ENCODE measurements around the gene SLC38A8.

SLC38A8 gene

GRCh38 chr16:84042308-84042878 lies at the start of gene SLC38A8:
SLC38A8 (minus strand) TSS chr16:84042795; CDS start chr16:84042157, 638 bp downstream.
- Histone ChIP-seq H3K27ac (ENCODE audit: low read length) (no peak within 1 kb of the TSS), H3K27me3 (ENCODE audit: insufficient read depth, low read length) (peaks cover 9% of the 10 kb centered on the region; the same call in 1 of the 2 replicates), H3K9ac (ENCODE audit: low read depth, low read length) (no peak within 1 kb of the TSS), H3K9me3 (ENCODE audit: insufficient read depth, low read depth, low read length) (no peaks in the 10 kb centered on the region), H3K36me3 (ENCODE audit: insufficient read depth, low read depth, low read length) (no peaks in the 10 kb centered on the region), H3K4me1 (ENCODE audit: insufficient read depth, low read length) (peaks cover 8% of the 10 kb centered on the region; the same call in 1 of the 2 replicates), H3K4me3 (ENCODE audit: low read length) (no peak within 1 kb of the TSS)

- Histone ChIP-seq H3K36me3 (ENCODE audit: insufficient read depth, low read depth, low read length) (peaks cover 92% of the 10 kb centered on the region), H3K27ac (ENCODE audit: low read length) (no peak overlapping the region)
Observed at GRCh38 chr16:84091460-84091859, 48.9 kb upstream of the SLC38A8 start.

GRCh38 chr16:84090211-84090610 lies 47.6 kb upstream of the SLC38A8 start:
- peaks cover 88% of the 10 kb centered on the region for H3K36me3 ChIP-seq (ENCODE audit: insufficient read depth, low read depth, low read length)
- no peaks in the 10 kb centered on the region for H3K27me3 ChIP-seq (ENCODE audit: insufficient read depth, low read length)
- H3K4me1 ChIP-seq (ENCODE audit: insufficient read depth, low read length), result no peaks in the 10 kb centered on the region
- no peak overlapping the region for H3K27ac ChIP-seq (ENCODE audit: low read length)
- no peak overlapping the region for H3K4me3 ChIP-seq (ENCODE audit: low read length)
- H3K9me3 ChIP-seq (ENCODE audit: insufficient read depth, low read depth, low read length), result no peaks in the 10 kb centered on the region
- no peak overlapping the region for H3K9ac ChIP-seq (ENCODE audit: low read depth, low read length)

More at GRCh38 chr16:84091460-84091859, 48.9 kb upstream of the SLC38A8 start:
- Histone ChIP-seq H3K4me1 (ENCODE audit: insufficient read depth, low read length) (no peaks in the 10 kb centered on the region), H3K4me3 (ENCODE audit: low read length) (no peak overlapping the region), H3K27me3 (ENCODE audit: insufficient read depth, low read length) (no peaks in the 10 kb centered on the region), H3K9me3 (ENCODE audit: insufficient read depth, low read depth, low read length) (no peaks in the 10 kb centered on the region), H3K9ac (ENCODE audit: low read depth, low read length) (no peak overlapping the region)

DNA sequence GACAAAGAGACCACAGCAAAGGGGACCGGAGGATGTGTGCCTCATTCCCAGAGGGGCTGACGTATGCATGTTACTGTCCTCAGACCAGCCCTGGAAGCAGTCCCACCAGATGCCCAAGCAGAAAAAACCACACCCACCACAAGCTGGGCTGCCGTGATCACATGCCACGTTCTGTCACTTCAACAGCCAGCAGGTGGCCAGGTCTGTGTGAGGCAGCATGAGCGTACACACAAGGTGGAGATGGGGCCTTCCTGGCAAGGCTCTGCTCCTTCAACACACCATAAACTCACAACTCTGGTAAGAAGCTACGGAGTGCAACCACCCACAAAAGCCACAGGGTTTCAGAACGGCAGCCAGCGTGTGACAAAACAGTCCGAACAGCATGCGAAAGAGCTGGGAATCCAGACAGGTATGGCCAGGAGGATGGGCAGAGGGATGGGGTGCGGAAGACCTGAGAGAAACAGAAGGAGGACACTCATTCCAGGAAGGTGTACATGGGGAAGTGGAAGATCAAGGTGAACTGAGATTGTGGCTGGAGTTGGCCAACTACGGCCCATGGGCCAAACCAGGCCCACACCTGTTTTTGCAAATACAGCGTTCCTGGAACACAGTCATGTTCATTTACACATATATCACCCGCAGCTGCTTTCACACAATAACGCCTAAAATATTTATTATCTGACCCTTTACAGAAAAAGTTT lies 46.2 kb upstream of the SLC38A8 start:
- Histone ChIP-seq H3K4me1 (ENCODE audit: insufficient read depth, low read length) (no peaks in the 10 kb centered on the region), H3K27me3 (ENCODE audit: insufficient read depth, low read length) (no peaks in the 10 kb centered on the region), H3K27ac (ENCODE audit: low read length) (no peak overlapping the region), H3K9me3 (ENCODE audit: insufficient read depth, low read depth, low read length) (no peaks in the 10 kb centered on the region), H3K4me3 (ENCODE audit: low read length) (no peak overlapping the region), H3K36me3 (ENCODE audit: insufficient read depth, low read depth, low read length) (peaks cover 85% of the 10 kb centered on the region), H3K9ac (ENCODE audit: low read depth, low read length) (no peak overlapping the region)

DNA sequence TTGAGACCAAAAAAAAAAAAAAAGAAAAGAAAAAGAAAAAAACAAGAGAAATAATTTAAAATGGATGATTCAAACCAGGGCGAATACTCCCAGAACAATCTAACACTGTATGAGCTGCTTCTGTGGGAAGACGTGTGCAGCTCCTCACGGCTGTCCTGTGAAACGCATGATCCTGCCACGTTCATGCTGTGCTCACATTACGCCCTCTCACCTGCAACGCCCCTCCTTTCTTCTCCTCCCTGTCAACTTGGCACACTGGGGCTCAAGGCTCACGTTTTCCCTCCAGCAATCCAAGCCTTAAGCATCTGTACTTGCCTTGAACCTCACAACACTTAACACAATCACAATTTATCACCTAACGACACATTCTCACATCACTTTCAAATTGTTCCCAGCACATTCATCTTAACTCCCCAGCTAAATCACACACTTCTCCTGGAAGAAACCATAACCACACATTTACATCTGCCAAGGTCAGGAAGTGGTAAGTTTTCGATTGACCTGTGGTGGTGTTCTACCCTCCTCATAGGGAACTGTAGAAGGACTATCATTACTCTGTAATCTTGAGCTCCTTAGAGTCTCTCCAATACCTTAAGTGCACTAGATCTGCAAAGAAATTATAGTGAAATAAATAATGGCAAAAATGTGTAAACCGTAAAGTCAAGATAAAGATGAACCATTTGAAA lies 45.0 kb upstream of the SLC38A8 start:
- no peak overlapping the region for H3K4me3 ChIP-seq (ENCODE audit: low read length)
- no peaks in the 10 kb centered on the region for H3K9me3 ChIP-seq (ENCODE audit: insufficient read depth, low read depth, low read length)
- H3K27me3 ChIP-seq (ENCODE audit: insufficient read depth, low read length), result no peaks in the 10 kb centered on the region
- peaks cover 83% of the 10 kb centered on the region for H3K36me3 ChIP-seq (ENCODE audit: insufficient read depth, low read depth, low read length)
- no peaks in the 10 kb centered on the region for H3K4me1 ChIP-seq (ENCODE audit: insufficient read depth, low read length)
- no peak overlapping the region for H3K9ac ChIP-seq (ENCODE audit: low read depth, low read length)
- H3K27ac ChIP-seq (ENCODE audit: low read length), result no peak overlapping the region

DNA sequence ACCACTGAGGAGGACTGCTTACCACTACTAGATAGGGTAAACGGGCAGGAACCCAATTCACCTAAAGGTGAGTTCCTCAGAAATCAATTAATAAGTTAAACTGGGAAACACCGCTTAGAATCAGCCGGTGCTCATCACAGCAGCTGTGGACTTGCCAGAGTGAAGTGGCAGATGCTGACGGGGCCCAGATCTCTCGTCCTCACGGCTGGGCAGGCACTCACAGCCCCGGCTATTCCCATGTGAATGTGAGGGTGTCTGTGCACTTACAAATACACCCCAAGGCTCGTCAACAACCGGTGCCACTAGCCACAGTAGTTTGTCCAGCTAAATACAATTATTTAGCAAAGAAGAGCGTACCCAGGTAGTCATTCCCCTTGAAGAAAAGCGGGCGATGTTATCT lies 44.4 kb upstream of the SLC38A8 start:
- Histone ChIP-seq H3K9ac (ENCODE audit: low read depth, low read length) (no peak overlapping the region), H3K27ac (ENCODE audit: low read length) (no peak overlapping the region), H3K4me1 (ENCODE audit: insufficient read depth, low read length) (no peaks in the 10 kb centered on the region), H3K27me3 (ENCODE audit: insufficient read depth, low read length) (no peaks in the 10 kb centered on the region), H3K4me3 (ENCODE audit: low read length) (no peak overlapping the region), H3K36me3 (ENCODE audit: insufficient read depth, low read depth, low read length) (peaks cover 83% of the 10 kb centered on the region), H3K9me3 (ENCODE audit: insufficient read depth, low read depth, low read length) (no peaks in the 10 kb centered on the region)

- no peaks in the 10 kb centered on the region for H3K27me3 ChIP-seq (ENCODE audit: insufficient read depth, low read length)
- peaks cover 83% of the 10 kb centered on the region for H3K36me3 ChIP-seq (ENCODE audit: insufficient read depth, low read depth, low read length)
- H3K4me3 ChIP-seq (ENCODE audit: low read length), result no peak overlapping the region
- no peak overlapping the region for H3K9ac ChIP-seq (ENCODE audit: low read depth, low read length)
- H3K27ac ChIP-seq (ENCODE audit: low read length), result no peak overlapping the region
- no peaks in the 10 kb centered on the region for H3K4me1 ChIP-seq (ENCODE audit: insufficient read depth, low read length)
- no peaks in the 10 kb centered on the region for H3K9me3 ChIP-seq (ENCODE audit: insufficient read depth, low read depth, low read length)
Observed at GRCh38 chr16:84086341-84086740, 43.7 kb upstream of the SLC38A8 start.

GRCh38 chr16:84085773-84086172 lies 43.2 kb upstream of the SLC38A8 start:
- Histone ChIP-seq H3K27me3 (ENCODE audit: insufficient read depth, low read length) (no peaks in the 10 kb centered on the region), H3K36me3 (ENCODE audit: insufficient read depth, low read depth, low read length) (peaks cover 87% of the 10 kb centered on the region), H3K9me3 (ENCODE audit: insufficient read depth, low read depth, low read length) (no peaks in the 10 kb centered on the region), H3K4me1 (ENCODE audit: insufficient read depth, low read length) (no peaks in the 10 kb centered on the region), H3K4me3 (ENCODE audit: low read length) (no peak overlapping the region), H3K9ac (ENCODE audit: low read depth, low read length) (no peak overlapping the region), H3K27ac (ENCODE audit: low read length) (no peak overlapping the region)

GRCh38 chr16:84085271-84085667 lies 42.7 kb upstream of the SLC38A8 start:
- no peaks in the 10 kb centered on the region for H3K4me1 ChIP-seq (ENCODE audit: insufficient read depth, low read length)
- H3K9ac ChIP-seq (ENCODE audit: low read depth, low read length), result no peak overlapping the region
- H3K36me3 ChIP-seq (ENCODE audit: insufficient read depth, low read depth, low read length), result peaks cover 88% of the 10 kb centered on the region
- no peaks in the 10 kb centered on the region for H3K9me3 ChIP-seq (ENCODE audit: insufficient read depth, low read depth, low read length)
- no peak overlapping the region for H3K4me3 ChIP-seq (ENCODE audit: low read length)
- H3K27me3 ChIP-seq (ENCODE audit: insufficient read depth, low read length), result no peaks in the 10 kb centered on the region
- H3K27ac ChIP-seq (ENCODE audit: low read length), result no peak overlapping the region

DNA sequence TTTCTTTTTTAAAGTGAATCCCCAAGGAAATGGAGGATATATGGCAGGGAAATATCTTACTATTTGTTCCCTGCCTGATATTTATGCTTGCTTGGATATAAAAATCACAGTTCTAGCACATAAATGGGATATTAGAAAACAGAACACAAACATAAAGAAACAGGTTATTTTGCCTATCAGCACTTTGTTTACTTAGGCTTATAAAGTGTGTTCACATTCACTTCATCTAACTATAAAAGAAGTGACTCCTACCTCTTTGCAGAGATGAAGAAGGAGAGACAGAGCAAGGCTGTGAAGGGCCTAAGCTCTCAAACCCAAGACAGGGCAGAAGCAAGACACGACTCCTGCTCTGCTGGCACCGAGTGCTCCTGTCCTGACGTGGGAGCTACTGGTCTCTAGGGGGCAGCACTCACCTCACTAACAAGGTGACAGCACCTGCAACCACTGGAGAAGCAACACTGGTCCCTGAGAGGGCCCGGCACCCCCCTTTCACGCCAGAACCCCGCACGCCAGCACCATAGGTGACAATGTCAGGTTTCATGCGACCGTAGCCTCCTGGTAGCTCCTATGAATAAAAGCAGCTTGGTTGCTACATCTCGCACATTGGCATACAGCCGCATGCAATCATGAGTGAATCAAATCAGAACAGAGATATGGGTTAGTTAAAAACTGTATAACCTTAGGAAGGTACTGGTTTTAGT lies 42.1 kb upstream of the SLC38A8 start:
- no peak overlapping the region for H3K27ac ChIP-seq (ENCODE audit: low read length)
- peaks cover 88% of the 10 kb centered on the region for H3K36me3 ChIP-seq (ENCODE audit: insufficient read depth, low read depth, low read length)
- no peak overlapping the region for H3K4me3 ChIP-seq (ENCODE audit: low read length)
- no peaks in the 10 kb centered on the region for H3K27me3 ChIP-seq (ENCODE audit: insufficient read depth, low read length)
- no peaks in the 10 kb centered on the region for H3K9me3 ChIP-seq (ENCODE audit: insufficient read depth, low read depth, low read length)
- no peak overlapping the region for H3K9ac ChIP-seq (ENCODE audit: low read depth, low read length)
- H3K4me1 ChIP-seq (ENCODE audit: insufficient read depth, low read length), result no peaks in the 10 kb centered on the region

GRCh38 chr16:84082835-84083569 lies 40.4 kb upstream of the SLC38A8 start:
- H3K27me3 ChIP-seq (ENCODE audit: insufficient read depth, low read length), result no peaks in the 10 kb centered on the region
- peaks cover 82% of the 10 kb centered on the region for H3K36me3 ChIP-seq (ENCODE audit: insufficient read depth, low read depth, low read length)
- no peaks in the 10 kb centered on the region for H3K4me1 ChIP-seq (ENCODE audit: insufficient read depth, low read length)
- no peak overlapping the region for H3K4me3 ChIP-seq (ENCODE audit: low read length)
- no peak overlapping the region for H3K27ac ChIP-seq (ENCODE audit: low read length)
- no peaks in the 10 kb centered on the region for H3K9me3 ChIP-seq (ENCODE audit: insufficient read depth, low read depth, low read length)
- no peak overlapping the region for H3K9ac ChIP-seq (ENCODE audit: low read depth, low read length)
